Neural cell (in vitro differentiated cells): ENCODE data around the gene MT1M. TPM values are rescaled to one million over a fixed set of nuclear protein-coding genes. Genes with fewer than 3 reads are reported as not detected.

Experiments used
- H2AFZ ChIP-seq: fragments of 200-600, 300-800 bp; sonication (generic), shearing (Covaris generic); 2 replicates; pipeline ENCODE4 v1.6.0; 2014; ENCODE audit warnings: low read depth, mild to moderate bottlenecking, antibody characterized with exemption, low read length, moderate library complexity
- H3F3A ChIP-seq: fragments of 200-600 bp; shearing (Covaris generic); 2 replicates; pipeline ENCODE4 v1.6.1; 2016; ENCODE audit warnings: mild to moderate bottlenecking, moderate library complexity, mixed read lengths, antibody characterized with exemption, low read length; ENCODE audit not compliant: insufficient read depth, poor library complexity, severe bottlenecking
- H3K27ac ChIP-seq: fragments of 200-600, 300-800 bp; sonication (generic), shearing (Covaris generic); 2 replicates; pipeline ENCODE4 v1.5.1; 2014; ENCODE audit warnings: mild to moderate bottlenecking, low read length, moderate library complexity
- H3K27me3 ChIP-seq: fragments of 300-800, 200-600 bp; sonication (generic), shearing (Covaris generic); 2 replicates; pipeline ENCODE4 v1.6.0; 2014; ENCODE audit warnings: mild to moderate bottlenecking, low read depth, low read length, moderate library complexity; ENCODE audit not compliant: insufficient read depth
- H3K36me3 ChIP-seq: fragments of 300-800, 200-600 bp; sonication (generic), shearing (Covaris generic); 2 replicates; pipeline ENCODE4 v1.5.1; 2014; ENCODE audit warnings: mild to moderate bottlenecking, antibody characterized with exemption, low read length, moderate library complexity; ENCODE audit not compliant: insufficient read depth
- H3K4me2 ChIP-seq: fragments of 300-800, 200-600 bp; sonication (generic), shearing (Covaris generic); 2 replicates; pipeline ENCODE4 v1.6.0; 2014; ENCODE audit warnings: mild to moderate bottlenecking, low read length
- H3K4me3 ChIP-seq: fragments of 300-800, 200-600 bp; sonication (generic), shearing (Covaris generic); 2 replicates; pipeline ENCODE4 v1.5.1; 2014; ENCODE audit warnings: mild to moderate bottlenecking, low read length, moderate library complexity
- H3K79me2 ChIP-seq: fragments of 200-600 bp; shearing (Covaris generic); replicated peaks from 2 replicates; pipeline ENCODE4 v1.6.0; 2014; ENCODE audit warnings: mild to moderate bottlenecking, low read length, moderate library complexity; ENCODE audit not compliant: insufficient read depth
- H3K9ac ChIP-seq: fragments of 300-800, 200-600 bp; sonication (generic), shearing (Covaris generic); 2 replicates; pipeline ENCODE4 v1.6.1; 2016; ENCODE audit warnings: mild to moderate bottlenecking, low read length, mixed read lengths
- H3K9me2 ChIP-seq: fragments of 200-600 bp; shearing (Covaris generic); 2 replicates; pipeline ENCODE4 v1.6.1; 2016; ENCODE audit warnings: mild to moderate bottlenecking, low read length, mixed read lengths; ENCODE audit not compliant: insufficient read depth
- H3K9me3 ChIP-seq: fragments of 200-600, 300-800 bp; sonication (generic), shearing (Covaris generic); 2 replicates; pipeline ENCODE4 v1.6.1; 2016; ENCODE audit warnings: mild to moderate bottlenecking, mixed run types, low read length, moderate library complexity, mixed read lengths
- H4K20me1 ChIP-seq: fragments of 200-600 bp; shearing (Covaris generic); 2 replicates; pipeline ENCODE4 v1.6.1; 2016; ENCODE audit warnings: mild to moderate bottlenecking, mixed run types; ENCODE audit not compliant: insufficient read depth
- EP300 ChIP-seq: fragments of 450-650 bp; conservative IDR thresholded peaks from 2 replicates; pipeline ENCODE4 v1.6.1; 2014; ENCODE audit warnings: antibody characterized with exemption, mild to moderate bottlenecking, moderate library complexity; ENCODE audit not compliant: poor library complexity, severe bottlenecking
- MXI1 ChIP-seq: fragments of 450-650 bp; conservative IDR thresholded peaks from 2 replicates; pipeline ENCODE4 v1.6.1; 2014; ENCODE audit warnings: antibody characterized with exemption, mild to moderate bottlenecking; ENCODE audit not compliant: poor library complexity, severe bottlenecking
- POLR2AphosphoS5 ChIP-seq: IDR thresholded peaks from 2 replicates; pipeline ENCODE4 v1.6.1; 2012
- RAD21 ChIP-seq: fragments of 450-650 bp; conservative IDR thresholded peaks from 2 replicates; pipeline ENCODE4 v1.6.1; 2014; ENCODE audit warnings: antibody characterized with exemption, mild to moderate bottlenecking, moderate library complexity
- SMC3 ChIP-seq: fragments of 450-650 bp; conservative IDR thresholded peaks from 2 replicates; pipeline ENCODE4 v1.6.1; 2014; ENCODE audit warnings: antibody characterized with exemption, mild to moderate bottlenecking, moderate library complexity; ENCODE audit not compliant: poor library complexity
- TAF1 ChIP-seq: IDR thresholded peaks from 2 replicates; pipeline ENCODE4 v1.6.1; 2012; ENCODE audit warnings: low read depth
- polyA plus RNA-seq: library from polyadenylated mRNA; depleted of rRNA; stranded (reverse); fragments of >200 nt; gene quantifications from 2 replicates; pipeline ENCODE4 v1.2.3, GENCODE V29; 2014
- TF ChIP-seq, protein P1 (sequence below): fragments of 450-650 bp; IDR thresholded peaks from 2 replicates; pipeline ENCODE4 v1.5.1; 2014; ENCODE audit warnings: antibody characterized with exemption, mild to moderate bottlenecking, moderate library complexity; ENCODE audit not compliant: poor library complexity, severe bottlenecking
- TF ChIP-seq, protein P2 (sequence below): IDR thresholded peaks from 2 replicates; pipeline ENCODE4 v1.6.1; 2012; ENCODE audit warnings: borderline replicate concordance

MT1M gene
- polyA plus RNA-seq, 1 donor from 2014 or later = not detected

DNA sequence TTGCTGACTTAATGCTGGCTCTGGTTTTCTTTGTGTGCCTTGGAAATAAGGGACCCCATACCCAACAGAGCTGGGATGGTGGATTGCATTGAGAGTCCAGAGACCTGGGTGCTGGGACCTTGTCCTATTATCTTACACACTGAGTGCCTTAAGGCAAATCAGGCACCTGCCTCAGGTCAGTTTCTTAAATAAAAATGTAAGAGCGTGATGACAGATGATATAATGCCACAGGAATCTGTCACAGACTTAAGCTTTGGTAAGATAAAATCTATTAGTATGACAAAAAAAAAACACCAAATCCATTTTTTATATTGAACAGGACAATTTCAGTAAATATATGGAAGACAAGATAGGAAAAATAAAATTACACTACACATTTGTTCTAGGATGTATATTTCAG, 7.6 kb downstream of the MT1M start:
- no peak overlapping the region for H3K4me3 ChIP-seq
- H3K27ac ChIP-seq = no peak overlapping the region
- peaks cover 100% of the 10 kb centered on the region for H3K27me3 ChIP-seq
- H3K4me2 ChIP-seq = no peak overlapping the region
- no peaks in the 10 kb centered on the region for H3K36me3 ChIP-seq
- H3K9ac ChIP-seq = no peak overlapping the region
- no peaks in the 10 kb centered on the region for H3K79me2 ChIP-seq
- no peaks in the 10 kb centered on the region for H3K9me3 ChIP-seq
- H4K20me1 ChIP-seq = no peaks in the 10 kb centered on the region
- no peaks in the 10 kb centered on the region for H3F3A ChIP-seq
- no peak overlapping the region for H2AFZ ChIP-seq
- H3K9me2 ChIP-seq = no peaks in the 10 kb centered on the region
- no peak for TF ChIP-seq SMC3
- TF ChIP-seq EP300 = no peak
- TF ChIP-seq POLR2AphosphoS5 = no peak
- TF ChIP-seq, protein P1, sequence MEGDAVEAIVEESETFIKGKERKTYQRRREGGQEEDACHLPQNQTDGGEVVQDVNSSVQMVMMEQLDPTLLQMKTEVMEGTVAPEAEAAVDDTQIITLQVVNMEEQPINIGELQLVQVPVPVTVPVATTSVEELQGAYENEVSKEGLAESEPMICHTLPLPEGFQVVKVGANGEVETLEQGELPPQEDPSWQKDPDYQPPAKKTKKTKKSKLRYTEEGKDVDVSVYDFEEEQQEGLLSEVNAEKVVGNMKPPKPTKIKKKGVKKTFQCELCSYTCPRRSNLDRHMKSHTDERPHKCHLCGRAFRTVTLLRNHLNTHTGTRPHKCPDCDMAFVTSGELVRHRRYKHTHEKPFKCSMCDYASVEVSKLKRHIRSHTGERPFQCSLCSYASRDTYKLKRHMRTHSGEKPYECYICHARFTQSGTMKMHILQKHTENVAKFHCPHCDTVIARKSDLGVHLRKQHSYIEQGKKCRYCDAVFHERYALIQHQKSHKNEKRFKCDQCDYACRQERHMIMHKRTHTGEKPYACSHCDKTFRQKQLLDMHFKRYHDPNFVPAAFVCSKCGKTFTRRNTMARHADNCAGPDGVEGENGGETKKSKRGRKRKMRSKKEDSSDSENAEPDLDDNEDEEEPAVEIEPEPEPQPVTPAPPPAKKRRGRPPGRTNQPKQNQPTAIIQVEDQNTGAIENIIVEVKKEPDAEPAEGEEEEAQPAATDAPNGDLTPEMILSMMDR = no peak

GRCh38 chr16:56641166-56641565, 8.7 kb downstream of the MT1M start:
- H3K79me2 ChIP-seq = no peaks in the 10 kb centered on the region
- no peak overlapping the region for H3K9ac ChIP-seq
- peaks cover 100% of the 10 kb centered on the region for H3K27me3 ChIP-seq
- H3K9me2 ChIP-seq = no peaks in the 10 kb centered on the region
- TF ChIP-seq MXI1 (no peak), POLR2AphosphoS5 (no peak), EP300 (no peak), TAF1 (no peak), RAD21 (no peak)
- TF ChIP-seq, protein P2, sequence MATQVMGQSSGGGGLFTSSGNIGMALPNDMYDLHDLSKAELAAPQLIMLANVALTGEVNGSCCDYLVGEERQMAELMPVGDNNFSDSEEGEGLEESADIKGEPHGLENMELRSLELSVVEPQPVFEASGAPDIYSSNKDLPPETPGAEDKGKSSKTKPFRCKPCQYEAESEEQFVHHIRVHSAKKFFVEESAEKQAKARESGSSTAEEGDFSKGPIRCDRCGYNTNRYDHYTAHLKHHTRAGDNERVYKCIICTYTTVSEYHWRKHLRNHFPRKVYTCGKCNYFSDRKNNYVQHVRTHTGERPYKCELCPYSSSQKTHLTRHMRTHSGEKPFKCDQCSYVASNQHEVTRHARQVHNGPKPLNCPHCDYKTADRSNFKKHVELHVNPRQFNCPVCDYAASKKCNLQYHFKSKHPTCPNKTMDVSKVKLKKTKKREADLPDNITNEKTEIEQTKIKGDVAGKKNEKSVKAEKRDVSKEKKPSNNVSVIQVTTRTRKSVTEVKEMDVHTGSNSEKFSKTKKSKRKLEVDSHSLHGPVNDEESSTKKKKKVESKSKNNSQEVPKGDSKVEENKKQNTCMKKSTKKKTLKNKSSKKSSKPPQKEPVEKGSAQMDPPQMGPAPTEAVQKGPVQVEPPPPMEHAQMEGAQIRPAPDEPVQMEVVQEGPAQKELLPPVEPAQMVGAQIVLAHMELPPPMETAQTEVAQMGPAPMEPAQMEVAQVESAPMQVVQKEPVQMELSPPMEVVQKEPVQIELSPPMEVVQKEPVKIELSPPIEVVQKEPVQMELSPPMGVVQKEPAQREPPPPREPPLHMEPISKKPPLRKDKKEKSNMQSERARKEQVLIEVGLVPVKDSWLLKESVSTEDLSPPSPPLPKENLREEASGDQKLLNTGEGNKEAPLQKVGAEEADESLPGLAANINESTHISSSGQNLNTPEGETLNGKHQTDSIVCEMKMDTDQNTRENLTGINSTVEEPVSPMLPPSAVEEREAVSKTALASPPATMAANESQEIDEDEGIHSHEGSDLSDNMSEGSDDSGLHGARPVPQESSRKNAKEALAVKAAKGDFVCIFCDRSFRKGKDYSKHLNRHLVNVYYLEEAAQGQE = no peak
- TF ChIP-seq, protein P1 = no peak
- no peak overlapping the region for H3K27ac ChIP-seq
- H3K36me3 ChIP-seq = no peaks in the 10 kb centered on the region
- H3K4me3 ChIP-seq = no peak overlapping the region
- no peak overlapping the region for H3K4me2 ChIP-seq
- H4K20me1 ChIP-seq = no peaks in the 10 kb centered on the region
- H2AFZ ChIP-seq = no peak overlapping the region
- no peaks in the 10 kb centered on the region for H3K9me3 ChIP-seq
- no peaks in the 10 kb centered on the region for H3F3A ChIP-seq
